GM12878 (cell line): ENCODE data around the gene G2E3. TPM values are rescaled to one million over a fixed set of nuclear protein-coding genes. Genes with fewer than 3 reads are reported as not detected.

Experiments used
- ATAC-seq: fragments of 200-7000 bp; cut with Tn5 transposase; 3 replicates; pipeline ENCODE4 v1.9.1; 2020; ENCODE audit warnings: mild to moderate bottlenecking, moderate library complexity
- BruUV-seq: library from RNA; stranded (reverse); fragments of 400-500 nt; replicated peaks from 2 replicates; lab custom pipeline; 2021; lab: Mats Ljungman, UMichigan
- CTCF ChIA-PET: fragments of 300-600 bp; sonication (Branson Sonifier 250); formaldehyde crosslinking; extraction: SDS; loops from one replicate; lab custom pipeline; 2021; ENCODE audit warnings: inconsistent platforms; lab: Yijun Ruan, JAX
- POLR2A ChIA-PET: fragments of 350-600 bp; formaldehyde crosslinking; extraction: SDS; loops from one replicate; lab custom pipeline; 2021; ENCODE audit warnings: inconsistent platforms; lab: Charles Lee
- RAD21 ChIA-PET: fragments of 300-600 bp; sonication (Branson Sonifier 250); formaldehyde crosslinking; loops from one replicate; lab custom pipeline; 2023; ENCODE audit warnings: antibody characterized with exemption; ENCODE audit not compliant: unreplicated experiment; lab: Charles Lee
- SMC1A ChIA-PET: fragments of 300-600 bp; sonication (Branson Sonifier 250); formaldehyde crosslinking; loops from one replicate; lab custom pipeline; 2023; ENCODE audit not compliant: unreplicated experiment, uncharacterized antibody; lab: Charles Lee
- DNase-seq: peaks from one replicate; pipeline ENCODE4 v3.0.0-alpha.2; 2011; ENCODE audit warnings: low read depth, low spot score
- FAIRE-seq: peaks from 3 replicates; lab custom pipeline; 2011; peaks lifted over from hg19 to GRCh38; lab: Jason Lieb, UNC
- H2AFZ ChIP-seq: 2 replicates; pipeline ENCODE4 v1.6.0; 2011; ENCODE audit warnings: low read depth, low read length, control low read depth; ENCODE audit not compliant: control insufficient read depth
- H3K27ac ChIP-seq: 2 replicates; pipeline ENCODE4 v1.5.1; 2011; ENCODE audit warnings: control low read depth; ENCODE audit not compliant: control insufficient read depth, insufficient read depth
- H3K27me3 ChIP-seq, 2 experiments: replicated peaks in 1 of 2; 2 replicates each; pipeline versions ENCODE4 v1.6.0 to v1.6.1; 2011; ENCODE audit warnings: low read length in 1 of 2; ENCODE audit not compliant: control insufficient read depth in 2 of 2, insufficient read depth in 2 of 2
- H3K36me3 ChIP-seq, 2 experiments: 2 replicates each; pipeline ENCODE4 v1.5.1; 2011; ENCODE audit warnings: low read length in 1 of 2; ENCODE audit not compliant: control insufficient read depth in 2 of 2, insufficient read depth in 2 of 2
- H3K4me1 ChIP-seq: 2 replicates; pipeline ENCODE4 v1.6.1; 2011; ENCODE audit warnings: mild to moderate bottlenecking, low read length, moderate library complexity, mixed read lengths; ENCODE audit not compliant: control insufficient read depth, insufficient read depth
- H3K4me2 ChIP-seq: 2 replicates; pipeline ENCODE4 v1.6.0; 2011; ENCODE audit warnings: control low read depth; ENCODE audit not compliant: control insufficient read depth, insufficient read depth
- H3K4me3 ChIP-seq: fragments of 200-600 bp; sonication (generic); 2 replicates; pipeline ENCODE4 v1.5.1; 2016
- H3K79me2 ChIP-seq: 2 replicates; pipeline ENCODE4 v1.6.0; 2011; ENCODE audit warnings: low read length; ENCODE audit not compliant: control insufficient read depth, insufficient read depth
- H3K9ac ChIP-seq: 2 replicates; pipeline ENCODE4 v1.8.0; 2011; ENCODE audit warnings: low read length, control low read depth, mixed read lengths; ENCODE audit not compliant: control insufficient read depth, insufficient read depth
- H3K9me3 ChIP-seq: replicated peaks from 3 replicates; pipeline ENCODE4 v1.5.1; 2011; ENCODE audit warnings: mild to moderate bottlenecking, low read length; ENCODE audit not compliant: control insufficient read depth, insufficient read depth
- H4K20me1 ChIP-seq: 2 replicates; pipeline ENCODE4 v1.6.0; 2011; ENCODE audit not compliant: control insufficient read depth, insufficient read depth
- CHD4 ChIP-seq: fragments of 200-600 bp; sonication (generic); IDR thresholded peaks from 2 replicates; pipeline ENCODE4 v1.6.1; 2016; ENCODE audit warnings: mild to moderate bottlenecking
- FOXK2 ChIP-seq: fragments of 450-650 bp; IDR thresholded peaks from 2 replicates; pipeline ENCODE4 v1.6.1; 2017; ENCODE audit warnings: mild to moderate bottlenecking, moderate library complexity
- ZBTB4 ChIP-seq: fragments of 450-650 bp; formaldehyde crosslinking; IDR thresholded peaks from 2 replicates; pipeline ENCODE4 v1.4.0; 2022; ENCODE audit warnings: mild to moderate bottlenecking, moderate library complexity
- WGBS: methylation state at CpG from one replicate; pipeline ENCODE4 v1.1.6; 2016; ENCODE audit warnings: low lambda C conversion rate; ENCODE audit not compliant: insufficient replicate concordance, insufficient coverage; ENCODE audit errors: missing lambda C conversion rate; 5-methylcytosine and 5-hydroxymethylcytosine counted together
- in situ Hi-C: fragments of 300-500 bp; cut with MboI; formaldehyde crosslinking; loops from 9 replicates; pipeline ENCODE4 v1.14.3; 2018; ENCODE audit warnings: mixed read lengths
- intact Hi-C: fragments of 100-400 bp; cut with micrococcal nuclease; formaldehyde crosslinking; loops from one replicate; pipeline ENCODE4 v1.14.2; 2022; ENCODE audit not compliant: unreplicated experiment
- polyA plus RNA-seq, 11 experiments: library from polyadenylated mRNA; depleted of rRNA in 4 of 11; unstranded in 6 of 11; stranded (reverse) in 5 of 11; fragments of >200 nt; fragmentation: Nextera tagmentation in 4 of 11; fragmentation: Illumina TruSeq in 1 of 11; extraction: Ambion mirVana in 4 of 11; extraction: Trizol in 1 of 11; gene quantifications; 1 replicate in 1 of 11; 2 replicates in 10 of 11; pipeline versions ENCODE4 v1.2.1 to v1.2.3, GENCODE V29; 2011 to 2016; ENCODE audit warnings: inconsistent platforms in 2 of 11, missing spikeins in 2 of 11, low read depth in 1 of 11
- total RNA-seq, 4 experiments: library from RNA; depleted of rRNA in 3 of 4; stranded (reverse); fragments of >200 nt in 3 of 4; fragmentation: Illumina TruSeq in 1 of 4; extraction: Trizol in 1 of 4; gene quantifications; 2 replicates each; pipeline versions ENCODE4 v1.2.1 to v1.2.3, GENCODE V29; 2013 to 2021

G2E3 gene
- total and polyA plus RNA-seq, 10 of the 15 experiments (the other 5 are each of a cell fraction or from before 2014, with no cell fraction given) = 10.0 to 38.0 (median 21.1) TPM

GRCh38 chr14:30630248-30630647, 71.3 kb downstream of the G2E3 start (continued):
- TF ChIP-seq ZBTB4 (CRISPR knock-in tag) = no peak
- TF ChIP-seq, all 136 proteins: peak for 0

GRCh38 chr14:30632730-30633129, 73.8 kb downstream of the G2E3 start:
- no peak overlapping the region for H3K27ac ChIP-seq
- no peak overlapping the region for H3K4me3 ChIP-seq
- peaks cover 7% of the 10 kb centered on the region for H3K79me2 ChIP-seq
- H3K9me3 ChIP-seq = no peaks in the 10 kb centered on the region
- in situ Hi-C loops (no loop called here), intact Hi-C loops (no loop called here)
- H4K20me1 ChIP-seq = no peaks in the 10 kb centered on the region
- FAIRE-seq (no peak), DNase-seq (no peak), ATAC-seq (peak; percentile 31)
- H3K27me3 ChIP-seq = no peaks in the 10 kb centered on the region
- WGBS = 95% methylated on average over 1 of the region's 1 CpG
- RAD21 ChIA-PET = no interaction called here
- BruUV-seq = no TSS peak
- POLR2A ChIA-PET = interaction anchor here (1.0 kb wide), 1 partner anchor 10 kb away, joined by 5 read pairs; no protein-coding TSS in a partner anchor
- no peaks in the 10 kb centered on the region for H3K4me1 ChIP-seq
- H3K4me2 ChIP-seq = no peak overlapping the region
- no peak overlapping the region for H3K9ac ChIP-seq
- TF ChIP-seq CHD4 (no peak), FOXK2 (0 out of 2 replicates have a peak, but pooled peaks have one; percentile 12)
- H3K36me3 ChIP-seq = peaks cover 0 to 13% of the 10 kb centered on the region in 2 experiments; a peak in 3 of 4 replicates
- CTCF ChIA-PET = interaction anchor here (2.9 kb wide), 1 partner anchor 10 kb away, joined by 9 read pairs; no protein-coding TSS in a partner anchor
- H2AFZ ChIP-seq = no peak overlapping the region
- SMC1A ChIA-PET = no interaction called here
